ENCODE data around the gene LRRC71. TPM values are rescaled to one million over a fixed set of nuclear protein-coding genes. Genes with fewer than 3 reads are reported as not detected.

LRRC71 gene
- 1 to 10 TPM in 1 of 3 donors, under 1 TPM in 2; 0.03 to 1.6 (median 0.16) TPM for polyA plus RNA-seq

GRCh38 chr1:156920233-156921052 is at the start of gene LRRC71:
Gene LRRC71, plus strand, starts transcription at chr1:156920632. Its CDS starts 172 bp downstream, at chr1:156920804.
- 5 to 12% (median 9%) methylated on average over 65 to 71 of the region's 71 CpGs for WGBS, 3 donors
- no peak within 1 kb of the TSS for H3K27ac ChIP-seq (ENCODE audit: low read depth, low read length)

- no peak overlapping the region for H3K27ac ChIP-seq (ENCODE audit: low read depth, low read length)
- 94 to 96% (median 94%) methylated on average over 18 of the region's 18 CpGs for WGBS, 3 donors
These were observed 46.8 kb upstream of the LRRC71 start for GRCh38 chr1:156873659-156874058.

GRCh38 chr1:156874142-156874541 is 46.3 kb upstream of the LRRC71 start:
- 82 to 93% (median 89%) methylated on average over 5 of the region's 5 CpGs for WGBS, 3 donors
- H3K27ac ChIP-seq (ENCODE audit: low read depth, low read length): no peak overlapping the region

GRCh38 chr1:156874572-156875340 is 45.7 kb upstream of the LRRC71 start:
- H3K27ac ChIP-seq (ENCODE audit: low read depth, low read length): no peak overlapping the region
- 79 to 83% (median 81%) methylated on average over 16 of the region's 16 CpGs for WGBS, 3 donors

GRCh38 chr1:156875341-156875615 is 45.2 kb upstream of the LRRC71 start:
- no peak overlapping the region for H3K27ac ChIP-seq (ENCODE audit: low read depth, low read length)
- WGBS, 3 donors: 68 to 81% (median 74%) methylated on average over 5 of the region's 5 CpGs

- WGBS, 3 donors: 36 to 55% (median 50%) methylated on average over 19 to 21 of the region's 21 CpGs
- no peak overlapping the region for H3K27ac ChIP-seq (ENCODE audit: low read depth, low read length)
These were observed 44.2 kb upstream of the LRRC71 start for GRCh38 chr1:156876281-156876680.

- WGBS, 3 donors: 82 to 87% (median 83%) methylated on average over 5 of the region's 5 CpGs
These were observed 42.8 kb upstream of the LRRC71 start for GRCh38 chr1:156877433-156878170.

GRCh38 chr1:156879876-156880275 is 40.6 kb upstream of the LRRC71 start:
- WGBS, 3 donors: 89 to 91% (median 90%) methylated on average over 20 to 21 of the region's 21 CpGs
- H3K27ac ChIP-seq (ENCODE audit: low read depth, low read length): no peak overlapping the region

More at GRCh38 chr1:156877433-156878170, 42.8 kb upstream of the LRRC71 start:
- H3K27ac ChIP-seq (ENCODE audit: low read depth, low read length): no peak overlapping the region

- no peak overlapping the region for H3K27ac ChIP-seq (ENCODE audit: low read depth, low read length)
- WGBS, 3 donors: 43 to 82% (median 68%) methylated on average over 5 of the region's 5 CpGs
These were observed 40.0 kb upstream of the LRRC71 start for GRCh38 chr1:156880473-156880872.

- WGBS, 3 donors: 68 to 73% (median 70%) methylated on average over 5 to 10 of the region's 10 CpGs
- H3K27ac ChIP-seq (ENCODE audit: low read depth, low read length): no peak overlapping the region
These were observed 39.3 kb upstream of the LRRC71 start for GRCh38 chr1:156881101-156881500.

GRCh38 chr1:156881663-156882062 is 38.8 kb upstream of the LRRC71 start:
- WGBS, 3 donors: 78 to 81% (median 80%) methylated on average over 4 of the region's 4 CpGs
- no peak overlapping the region for H3K27ac ChIP-seq (ENCODE audit: low read depth, low read length)

GRCh38 chr1:156882543-156882942 is 37.9 kb upstream of the LRRC71 start:
- 74 to 88% (median 80%) methylated on average over 3 of the region's 3 CpGs for WGBS, 3 donors

GRCh38 chr1:156883919-156884318 is 36.5 kb upstream of the LRRC71 start:
- H3K27ac ChIP-seq (ENCODE audit: low read depth, low read length): no peak overlapping the region

More at GRCh38 chr1:156882543-156882942, 37.9 kb upstream of the LRRC71 start:
- H3K27ac ChIP-seq (ENCODE audit: low read depth, low read length): no peak overlapping the region

GRCh38 chr1:156884560-156885184 is 35.8 kb upstream of the LRRC71 start:
- H3K27ac ChIP-seq (ENCODE audit: low read depth, low read length): no peak overlapping the region
- 59 to 71% (median 65%) methylated on average over 10 of the region's 10 CpGs for WGBS, 3 donors

More at GRCh38 chr1:156883919-156884318, 36.5 kb upstream of the LRRC71 start:
- 70 to 74% (median 73%) methylated on average over 7 of the region's 7 CpGs for WGBS, 3 donors

GRCh38 chr1:156885314-156885713 is 35.1 kb upstream of the LRRC71 start:
- no peak overlapping the region for H3K27ac ChIP-seq (ENCODE audit: low read depth, low read length)
- 29 to 57% (median 29%) methylated on average over 1 of the region's 1 CpG for WGBS, 3 donors

- H3K27ac ChIP-seq (ENCODE audit: low read depth, low read length): no peak overlapping the region
These were observed 34.5 kb upstream of the LRRC71 start for GRCh38 chr1:156885880-156886355.

GRCh38 chr1:156886583-156887281 is 33.7 kb upstream of the LRRC71 start:
- 40 to 49% (median 44%) methylated on average over 6 of the region's 6 CpGs for WGBS, 3 donors
- no peak overlapping the region for H3K27ac ChIP-seq (ENCODE audit: low read depth, low read length)

More at GRCh38 chr1:156885880-156886355, 34.5 kb upstream of the LRRC71 start:
- 59 to 70% (median 65%) methylated on average over 13 of the region's 13 CpGs for WGBS, 3 donors

- WGBS, 3 donors: 14 to 39% (median 35%) methylated on average over 3 of the region's 3 CpGs
- H3K27ac ChIP-seq (ENCODE audit: low read depth, low read length): no peak overlapping the region
These were observed 33.1 kb upstream of the LRRC71 start for GRCh38 chr1:156887317-156887716.

Measured in adipose tissue (tissue), 3 donors.